PC-3 (cell line): Measurements from ENCODE around the gene FOXI2. TPM values are rescaled to one million over a fixed set of nuclear protein-coding genes. Genes with fewer than 3 reads are reported as not detected.

ENCODE experiments used
- ATAC-seq: fragments of 200-7000 bp; cut with Tn5 transposase; 2 replicates; pipeline ENCODE4 v1.9.1; 2020; ENCODE audit warnings: mild to moderate bottlenecking, moderate library complexity
- BruUV-seq: library from RNA; stranded (reverse); fragments of 400-500 nt; replicated peaks from 2 replicates; lab custom pipeline; 2021; lab: Mats Ljungman, UMichigan
- CTCF ChIA-PET: fragments of 300-600 bp; sonication (Branson Sonifier 250); formaldehyde crosslinking; loops from one replicate; lab custom pipeline; 2022; ENCODE audit warnings: antibody characterized with exemption; lab: Charles Lee
- POLR2A ChIA-PET: fragments of 300-600 bp; sonication (Branson Sonifier 250); formaldehyde crosslinking; loops from one replicate; lab custom pipeline; 2022; ENCODE audit warnings: antibody characterized with exemption; ENCODE audit not compliant: unreplicated experiment; lab: Charles Lee
- DNase-seq: peaks from one replicate; pipeline ENCODE4 v3.0.0-alpha.2; 2015
- H2AFZ ChIP-seq: fragments of 300-600 bp; sonication (generic); 2 replicates; pipeline ENCODE4 v1.6.0; 2016; ENCODE audit warnings: antibody characterized with exemption, low read length
- H3F3A ChIP-seq: fragments of 300-600 bp; sonication (generic); one replicate; pipeline ENCODE4 v1.6.0; 2017; ENCODE audit warnings: antibody characterized with exemption, low read length, control low read depth, mild to moderate bottlenecking; ENCODE audit not compliant: unreplicated experiment
- H3K27ac ChIP-seq: fragments of 300-600 bp; sonication (generic); 2 replicates; pipeline ENCODE4 v1.5.1; 2016; ENCODE audit warnings: mild to moderate bottlenecking, low read length
- H3K27me3 ChIP-seq: fragments of 300-600 bp; sonication (generic); 2 replicates; pipeline ENCODE4 v1.6.1; 2016; ENCODE audit warnings: low read length, mixed read lengths
- H3K36me3 ChIP-seq: fragments of 300-600 bp; sonication (generic); 2 replicates; pipeline ENCODE4 v1.6.1; 2016; ENCODE audit warnings: low read depth, mixed run types, low read length, mixed read lengths
- H3K4me1 ChIP-seq: fragments of 300-600 bp; sonication (generic); 2 replicates; pipeline ENCODE4 v1.5.1; 2016; ENCODE audit warnings: low read length; ENCODE audit not compliant: insufficient read depth
- H3K4me2 ChIP-seq: fragments of 300-600 bp; sonication (generic); 2 replicates; pipeline ENCODE4 v1.6.0; 2016; ENCODE audit warnings: low read length
- H3K4me3 ChIP-seq: fragments of 300-600 bp; sonication (generic); 2 replicates; pipeline ENCODE4 v1.5.1; 2016; ENCODE audit warnings: mild to moderate bottlenecking, low read length, mixed read lengths
- H3K79me2 ChIP-seq: fragments of 300-600 bp; sonication (generic); 2 replicates; pipeline ENCODE4 v1.6.1; 2017; ENCODE audit warnings: low read length, mixed read lengths
- H3K9ac ChIP-seq: fragments of 300-600 bp; sonication (generic); 2 replicates; pipeline ENCODE4 v1.6.0; 2016; ENCODE audit warnings: mild to moderate bottlenecking, low read length
- H3K9me2 ChIP-seq: fragments of 300-600 bp; sonication (generic); replicated peaks from 2 replicates; pipeline ENCODE4 v1.6.1; 2016; ENCODE audit warnings: mixed run types, low read length, mixed read lengths
- H3K9me3 ChIP-seq: fragments of 300-600 bp; sonication (generic); 2 replicates; pipeline ENCODE4 v1.6.1; 2016; ENCODE audit warnings: low read length, mixed read lengths
- H4K20me1 ChIP-seq: fragments of 300-600 bp; sonication (generic); 2 replicates; pipeline ENCODE4 v1.6.1; 2016; ENCODE audit warnings: low read length, mixed read lengths
- CTCF ChIP-seq: fragments of 300-600 bp; sonication (generic); conservative IDR thresholded peaks from 2 replicates; pipeline ENCODE4 v1.5.1; 2017; ENCODE audit warnings: antibody characterized with exemption, low read depth, mild to moderate bottlenecking, low read length
- EZH2 ChIP-seq: fragments of 300-600 bp; sonication (generic); IDR thresholded peaks from one replicate; pipeline ENCODE4 v1.6.1; 2017; ENCODE audit warnings: antibody characterized with exemption, mild to moderate bottlenecking, low read length; ENCODE audit not compliant: unreplicated experiment
- EZH2phosphoT487 ChIP-seq: fragments of 300-600 bp; sonication (generic); IDR thresholded peaks from 2 replicates; pipeline ENCODE4 v1.6.1; 2018; ENCODE audit warnings: mild to moderate bottlenecking, antibody characterized with exemption, low read length, borderline replicate concordance
- intact Hi-C: fragments of 100-400 bp; cut with micrococcal nuclease; formaldehyde crosslinking; loops from 2 replicates; pipeline ENCODE4 v1.9.0; 2023
- total RNA-seq: library from RNA; depleted of rRNA; stranded (reverse); fragments of >200 nt; gene quantifications from 2 replicates; pipeline ENCODE4 v1.2.3, GENCODE V29; 2014

FOXI2 gene
- total RNA-seq, 1 experiment from 2014 or later: not detected

GRCh38 chr10:127699311-127699710 lies 37.7 kb upstream of the FOXI2 start:
- BruUV-seq: no TSS peak

GRCh38 chr10:127702271-127702670 lies 34.7 kb upstream of the FOXI2 start:
- ChIA-PET POLR2A (no interaction called here), CTCF (no interaction called here)
- no peak overlapping the region for H2AFZ ChIP-seq
- no peaks in the 10 kb centered on the region for H4K20me1 ChIP-seq
- ATAC-seq (no peak), DNase-seq (no peak)
- H3K4me3 ChIP-seq: no peak overlapping the region
- no peak overlapping the region for H3K9ac ChIP-seq
- no peak for TF ChIP-seq EZH2
- H3K27ac ChIP-seq: no peak overlapping the region
- H3K27me3 ChIP-seq: peaks cover 35% of the 10 kb centered on the region
- H3K9me2 ChIP-seq: no peaks in the 10 kb centered on the region
- no peaks in the 10 kb centered on the region for H3K9me3 ChIP-seq
- H3K79me2 ChIP-seq: no peaks in the 10 kb centered on the region
- no TSS peak for BruUV-seq
- no peak overlapping the region for H3K4me2 ChIP-seq
- no peaks in the 10 kb centered on the region for H3K4me1 ChIP-seq
- no peaks in the 10 kb centered on the region for H3F3A ChIP-seq
- H3K36me3 ChIP-seq: no peaks in the 10 kb centered on the region
- intact Hi-C loops: no loop called here

More at GRCh38 chr10:127699311-127699710, 37.7 kb upstream of the FOXI2 start:
- Histone ChIP-seq H4K20me1 (no peaks in the 10 kb centered on the region), H3K9me3 (no peaks in the 10 kb centered on the region), H3K36me3 (no peaks in the 10 kb centered on the region), H3F3A (no peaks in the 10 kb centered on the region), H2AFZ (no peak overlapping the region), H3K9ac (no peak overlapping the region), H3K4me2 (no peak overlapping the region), H3K27ac (no peak overlapping the region), H3K27me3 (peaks cover 31% of the 10 kb centered on the region), H3K4me3 (no peak overlapping the region), H3K9me2 (no peaks in the 10 kb centered on the region), H3K4me1 (no peaks in the 10 kb centered on the region), H3K79me2 (no peaks in the 10 kb centered on the region)
- DNase-seq (no peak), ATAC-seq (no peak)
- CTCF ChIA-PET: no interaction called here
- POLR2A ChIA-PET: no interaction called here
- TF ChIP-seq EZH2phosphoT487 (no peak), CTCF (no peak), EZH2 (no peak)
- intact Hi-C loops: no loop called here

GRCh38 chr10:127715249-127715648 lies 21.7 kb upstream of the FOXI2 start:
- BruUV-seq: no TSS peak
- Histone ChIP-seq H3K9me2 (no peaks in the 10 kb centered on the region), H3K9me3 (no peaks in the 10 kb centered on the region), H3K4me3 (no peak overlapping the region), H3K9ac (no peak overlapping the region), H3K27ac (no peak overlapping the region), H3K4me2 (no peak overlapping the region), H4K20me1 (no peaks in the 10 kb centered on the region), H3K79me2 (no peaks in the 10 kb centered on the region), H3K4me1 (no peaks in the 10 kb centered on the region), H2AFZ (no peak overlapping the region), H3K36me3 (no peaks in the 10 kb centered on the region), H3F3A (no peaks in the 10 kb centered on the region), H3K27me3 (0 out of 2 replicates have a peak, but pooled peaks cover 11% of the 10 kb centered on the region)
- TF ChIP-seq CTCF (no peak), EZH2phosphoT487 (no peak), EZH2 (no peak)
- DNase-seq (no peak), ATAC-seq (no peak)
- ChIA-PET POLR2A (no interaction called here), CTCF (interaction anchor here (0.6 to 1.3 kb wide), 3 partner anchors 97 to 139 kb away, joined by 3 read pairs; no protein-coding TSS in a partner anchor)
- intact Hi-C loops: loop anchor here (2.0 to 5.0 kb wide), 3 partner anchors 140 to 352 kb away; no protein-coding TSS in a partner anchor
